CD14-positive monocyte (primary cell): ENCODE results near the gene MED15. TPM values are rescaled to one million over a fixed set of nuclear protein-coding genes. Genes with fewer than 3 reads are reported as not detected.

ENCODE experiments used
- DNase-seq, 3 donors: peaks; one replicate each; pipeline ENCODE4 v3.0.0-alpha.2; 2011 to 2022
- H2AFZ ChIP-seq: 2 replicates; pipeline ENCODE4 v1.6.0; 2012; ENCODE audit warnings: mild to moderate bottlenecking, low read depth, low read length, inconsistent platforms; ENCODE audit not compliant: insufficient read depth, poor library complexity, severe bottlenecking
- H3K27ac ChIP-seq, 2 donors: 1 replicate in 1 of 2; 2 replicates in 1 of 2; pipeline ENCODE4 v1.5.1; 2012 to 2013; ENCODE audit warnings: low read length in 2 of 2, control low read depth in 1 of 2, inconsistent platforms in 1 of 2, low read depth in 1 of 2, mild to moderate bottlenecking in 1 of 2
- H3K27me3 ChIP-seq, 2 donors: one replicate each; pipeline versions ENCODE4 v1.6.0 to v1.6.1; 2011 to 2013; ENCODE audit warnings: low read length in 2 of 2; ENCODE audit not compliant: control insufficient read depth in 2 of 2, insufficient read depth in 2 of 2
- H3K36me3 ChIP-seq, 2 donors: replicated peaks in 1 of 2; 1 replicate in 1 of 2; 2 replicates in 1 of 2; pipeline versions ENCODE4 v1.5.1 to v1.6.1; 2012 to 2013; ENCODE audit warnings: low read length in 2 of 2, control low read depth in 1 of 2, inconsistent platforms in 1 of 2, mild to moderate bottlenecking in 1 of 2; ENCODE audit not compliant: insufficient read depth in 2 of 2, control insufficient read depth in 1 of 2
- H3K4me1 ChIP-seq, 2 donors: 1 replicate in 1 of 2; 2 replicates in 1 of 2; pipeline versions ENCODE4 v1.5.1 to v1.6.1; 2012 to 2013; ENCODE audit warnings: low read length in 2 of 2, control low read depth in 1 of 2, inconsistent platforms in 1 of 2, mild to moderate bottlenecking in 1 of 2, moderate library complexity in 1 of 2; ENCODE audit not compliant: insufficient read depth in 2 of 2, control insufficient read depth in 1 of 2
- H3K4me2 ChIP-seq: replicated peaks from 2 replicates; pipeline ENCODE3; 2012; ENCODE audit warnings: low read length, moderate library complexity, mild to moderate bottlenecking; ENCODE audit not compliant: poor library complexity, severe bottlenecking; ENCODE audit errors: extremely low read depth
- H3K4me3 ChIP-seq, 3 experiments: fragments of 200-600 bp in 1 of 3; sonication (generic) in 1 of 3; replicated peaks in 1 of 3; 1 replicate in 2 of 3; 2 replicates in 1 of 3; pipeline ENCODE4 v1.5.1; 2011 to 2013; ENCODE audit warnings: low read length in 3 of 3, mild to moderate bottlenecking in 3 of 3, control low read depth in 2 of 3, low read depth in 2 of 3, inconsistent platforms in 1 of 3, moderate library complexity in 1 of 3
- H3K79me2 ChIP-seq: 2 replicates; pipeline ENCODE4 v1.6.0; 2012; ENCODE audit warnings: mild to moderate bottlenecking, control low read depth, inconsistent platforms, low read length, moderate library complexity; ENCODE audit not compliant: insufficient read depth
- H3K9ac ChIP-seq: 2 replicates; pipeline ENCODE4 v1.6.0; 2017; ENCODE audit warnings: low read length, mild to moderate bottlenecking; ENCODE audit not compliant: insufficient read depth, poor library complexity, severe bottlenecking
- H3K9me3 ChIP-seq, 2 donors: replicated peaks in 1 of 2; 1 replicate in 1 of 2; 2 replicates in 1 of 2; pipeline versions ENCODE4 v1.5.1 to v1.6.1; 2012 to 2013; ENCODE audit warnings: low read length in 2 of 2, control low read depth in 1 of 2; ENCODE audit not compliant: control insufficient read depth in 1 of 2, insufficient read depth in 1 of 2
- H4K20me1 ChIP-seq: 2 replicates; pipeline ENCODE4 v1.6.0; 2012; ENCODE audit warnings: mild to moderate bottlenecking, low read length, control low read depth, moderate library complexity; ENCODE audit not compliant: insufficient read depth
- H3K27ac Mint-ChIP-seq, 7 donors: one replicate each; pipeline ENCODE4 v1.8.0; 2020; ENCODE audit warnings: mild to moderate bottlenecking in 7 of 7, mixed read lengths in 7 of 7, moderate library complexity in 6 of 7, inconsistent platforms in 2 of 7
- H3K27me3 Mint-ChIP-seq, 3 donors: one replicate each; pipeline ENCODE4 v1.8.0; 2021 to 2022; ENCODE audit warnings: low read depth in 3 of 3, mild to moderate bottlenecking in 3 of 3, mixed read lengths in 3 of 3, moderate library complexity in 3 of 3, inconsistent platforms in 1 of 3
- H3K36me3 Mint-ChIP-seq, 2 donors: one replicate each; pipeline ENCODE4 v1.8.0; 2020; ENCODE audit warnings: mixed read lengths in 2 of 2, inconsistent platforms in 1 of 2, mild to moderate bottlenecking in 1 of 2
- H3K4me1 Mint-ChIP-seq: one replicate; pipeline ENCODE4 v1.8.0; 2020; ENCODE audit warnings: mild to moderate bottlenecking, mixed read lengths
- H3K4me3 Mint-ChIP-seq, 2 donors: one replicate each; pipeline ENCODE4 v1.8.0; 2020; ENCODE audit warnings: mild to moderate bottlenecking in 2 of 2, mixed read lengths in 2 of 2, moderate library complexity in 1 of 2
- H3K9me3 Mint-ChIP-seq, 7 donors: one replicate each; pipeline ENCODE4 v1.8.0; 2020 to 2022; ENCODE audit warnings: mixed read lengths in 7 of 7, mild to moderate bottlenecking in 6 of 7, moderate library complexity in 6 of 7, inconsistent platforms in 2 of 7
- WGBS: methylation state at CpG from one replicate; pipeline ENCODE4 v1.1.5; 2013; ENCODE audit warnings: missing lambda C conversion rate; ENCODE audit not compliant: insufficient coverage; 5-methylcytosine and 5-hydroxymethylcytosine counted together
- intact Hi-C, 2 donors: fragments of 100-400 bp; cut with micrococcal nuclease; formaldehyde crosslinking; loops; one replicate each; pipeline versions ENCODE4 v1.15.0 to v1.15.1; 2023
- polyA plus RNA-seq, 3 donors: library from polyadenylated mRNA; depleted of rRNA in 1 of 3; unstranded in 2 of 3; stranded (reverse) in 1 of 3; fragments of 300-500 nt in 2 of 3; fragments of >200 nt in 1 of 3; fragmentation: Illumina TruSeq in 2 of 3; gene quantifications; 1 replicate in 2 of 3; 2 replicates in 1 of 3; pipeline ENCODE4 v1.2.3, GENCODE V29; 2012 to 2021
- TF ChIP-seq, protein P1 (sequence below): fragments of 200-600 bp; IDR thresholded peaks from one replicate; pipeline ENCODE4 v1.8.0; 2022; ENCODE audit warnings: antibody characterized with exemption, mild to moderate bottlenecking

The MED15 gene
- polyA plus RNA-seq, 3 donors = 10.0 to 126 (median 17.8) TPM

DNA sequence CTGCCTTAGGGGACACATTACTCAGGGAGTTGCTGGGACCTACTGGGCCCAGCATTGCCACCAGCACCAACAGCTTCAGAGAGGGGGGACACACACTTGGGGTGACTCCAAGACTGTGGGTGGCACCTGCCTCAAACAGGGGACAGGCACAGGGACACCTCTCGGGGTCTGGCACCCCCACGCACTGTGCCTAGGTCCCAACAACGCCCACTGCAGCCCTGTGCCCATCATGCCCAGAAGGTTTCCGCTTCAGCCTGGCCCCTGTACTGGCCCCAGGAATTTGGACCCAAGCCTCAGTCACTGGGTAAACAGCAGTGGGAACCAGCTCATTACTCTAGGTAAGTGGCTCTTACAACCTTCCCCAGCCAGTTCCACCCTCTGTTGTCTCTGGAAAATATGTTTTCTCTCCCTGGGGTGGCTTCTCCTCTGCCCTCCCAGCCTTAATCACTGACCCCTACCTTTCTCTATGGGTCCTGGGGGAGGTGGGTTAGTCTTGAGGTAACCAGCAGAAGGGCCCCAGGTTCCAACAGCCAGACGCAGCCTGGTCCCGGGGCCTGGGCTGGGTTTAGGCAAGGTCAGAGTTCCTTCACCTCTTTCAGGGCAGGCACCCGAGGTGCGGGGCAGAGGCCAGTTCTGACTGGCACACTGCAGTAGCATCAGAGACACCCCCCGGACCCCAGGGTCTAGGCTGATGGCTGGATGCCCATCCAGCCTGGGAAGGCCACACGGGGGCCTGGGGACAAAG is 123.6 kb downstream of the MED15 start:
- Mint-ChIP-seq H3K36me3 (no peaks in the 10 kb centered on the region), H3K27me3 (peaks cover 2 to 7% (median 6%) of the 10 kb centered on the region in 3 donors), H3K4me1 (no peaks in the 10 kb centered on the region), H3K27ac (no peak overlapping the region), H3K9me3 (no peaks in the 10 kb centered on the region), H3K4me3 (no peak overlapping the region)
- no peak for DNase-seq
- intact Hi-C loops = no loop called here
- no peaks in the 10 kb centered on the region for H3K4me1 ChIP-seq
- H3K4me2 ChIP-seq = no peak overlapping the region
- no peaks in the 10 kb centered on the region for H3K27me3 ChIP-seq
- TF ChIP-seq, protein P1, sequence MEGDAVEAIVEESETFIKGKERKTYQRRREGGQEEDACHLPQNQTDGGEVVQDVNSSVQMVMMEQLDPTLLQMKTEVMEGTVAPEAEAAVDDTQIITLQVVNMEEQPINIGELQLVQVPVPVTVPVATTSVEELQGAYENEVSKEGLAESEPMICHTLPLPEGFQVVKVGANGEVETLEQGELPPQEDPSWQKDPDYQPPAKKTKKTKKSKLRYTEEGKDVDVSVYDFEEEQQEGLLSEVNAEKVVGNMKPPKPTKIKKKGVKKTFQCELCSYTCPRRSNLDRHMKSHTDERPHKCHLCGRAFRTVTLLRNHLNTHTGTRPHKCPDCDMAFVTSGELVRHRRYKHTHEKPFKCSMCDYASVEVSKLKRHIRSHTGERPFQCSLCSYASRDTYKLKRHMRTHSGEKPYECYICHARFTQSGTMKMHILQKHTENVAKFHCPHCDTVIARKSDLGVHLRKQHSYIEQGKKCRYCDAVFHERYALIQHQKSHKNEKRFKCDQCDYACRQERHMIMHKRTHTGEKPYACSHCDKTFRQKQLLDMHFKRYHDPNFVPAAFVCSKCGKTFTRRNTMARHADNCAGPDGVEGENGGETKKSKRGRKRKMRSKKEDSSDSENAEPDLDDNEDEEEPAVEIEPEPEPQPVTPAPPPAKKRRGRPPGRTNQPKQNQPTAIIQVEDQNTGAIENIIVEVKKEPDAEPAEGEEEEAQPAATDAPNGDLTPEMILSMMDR = no peak
- H3K36me3 ChIP-seq = no peaks in the 10 kb centered on the region
- no peaks in the 10 kb centered on the region for H4K20me1 ChIP-seq
- no peak overlapping the region for H3K4me3 ChIP-seq
- no peak overlapping the region for H3K27ac ChIP-seq
- WGBS = 95% methylated on average over 8 of the region's 10 CpGs
- no peak overlapping the region for H2AFZ ChIP-seq
- no peaks in the 10 kb centered on the region for H3K9me3 ChIP-seq
- H3K79me2 ChIP-seq = no peaks in the 10 kb centered on the region
- H3K9ac ChIP-seq = no peak overlapping the region

GRCh38 chr22:20632082-20632481 is 124.7 kb downstream of the MED15 start:
- Histone ChIP-seq H4K20me1 (no peaks in the 10 kb centered on the region), H3K4me3 (no peak overlapping the region), H3K9me3 (no peaks in the 10 kb centered on the region), H3K4me1 (no peaks in the 10 kb centered on the region), H3K4me2 (no peak overlapping the region), H3K27ac (no peak overlapping the region), H2AFZ (no peak overlapping the region), H3K79me2 (no peaks in the 10 kb centered on the region), H3K27me3 (no peaks in the 10 kb centered on the region), H3K36me3 (no peaks in the 10 kb centered on the region), H3K9ac (no peak overlapping the region)
- no peak for DNase-seq
- Mint-ChIP-seq H3K27ac (no peak overlapping the region), H3K4me3 (no peak overlapping the region), H3K4me1 (no peaks in the 10 kb centered on the region), H3K9me3 (no peaks in the 10 kb centered on the region), H3K27me3 (peaks cover 2 to 7% (median 5%) of the 10 kb centered on the region in 3 donors), H3K36me3 (no peaks in the 10 kb centered on the region)
- TF ChIP-seq, protein P1 = no peak
- intact Hi-C loops = no loop called here
- 89% methylated on average over 4 of the region's 6 CpGs for WGBS
